GM12865 (cell line): ENCODE data around the gene GALK2.
A peak's percentile ranks its signal among the peaks of the same experiment; 100 is the strongest.

Experiments used
- DNase-seq: peaks from one replicate; pipeline ENCODE4 v3.0.0; 2010; ENCODE audit warnings: low read depth
- H3K4me3 ChIP-seq: 2 replicates; pipeline ENCODE4 v1.5.1; 2011; ENCODE audit warnings: mild to moderate bottlenecking, low read depth, low read length, control low read depth
- CTCF ChIP-seq: IDR thresholded peaks from 2 replicates; pipeline ENCODE4 v1.5.1; 2011; ENCODE audit warnings: low read length, control low read depth, low read depth, inconsistent platforms; ENCODE audit not compliant: insufficient read depth; ENCODE audit errors: missing control alignments

The GALK2 gene

DNA sequence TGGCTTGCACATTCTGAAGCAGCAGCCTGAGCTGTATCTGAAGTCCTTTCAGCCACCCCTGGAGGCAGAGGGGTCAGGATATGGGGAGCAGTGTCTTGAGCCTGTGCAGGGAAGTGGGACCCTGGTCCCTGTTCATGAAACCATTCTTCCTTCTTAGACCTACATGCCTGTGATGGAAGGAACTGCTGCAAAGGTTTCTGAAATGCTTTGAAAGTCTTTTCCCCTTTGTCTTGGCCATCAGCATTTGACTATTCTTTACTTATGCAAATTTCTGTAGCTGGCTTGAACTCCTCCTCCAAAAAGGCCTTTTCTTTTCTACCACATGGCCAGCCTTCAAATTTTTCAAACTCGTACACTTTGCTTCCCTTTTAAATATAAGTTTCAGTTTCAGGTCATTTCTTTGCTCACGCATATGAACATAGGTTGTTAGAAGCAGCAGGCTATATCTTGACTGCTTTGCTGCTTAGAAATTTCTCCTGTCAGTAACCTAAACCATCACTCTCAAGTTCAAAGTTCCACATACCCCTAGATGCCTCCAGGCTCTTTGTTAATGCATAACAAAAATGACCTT is 62.3 kb downstream of the GALK2 start:
- peak; percentile 6 for DNase-seq
- no peak for TF ChIP-seq CTCF
- no peak overlapping the region for H3K4me3 ChIP-seq

DNA sequence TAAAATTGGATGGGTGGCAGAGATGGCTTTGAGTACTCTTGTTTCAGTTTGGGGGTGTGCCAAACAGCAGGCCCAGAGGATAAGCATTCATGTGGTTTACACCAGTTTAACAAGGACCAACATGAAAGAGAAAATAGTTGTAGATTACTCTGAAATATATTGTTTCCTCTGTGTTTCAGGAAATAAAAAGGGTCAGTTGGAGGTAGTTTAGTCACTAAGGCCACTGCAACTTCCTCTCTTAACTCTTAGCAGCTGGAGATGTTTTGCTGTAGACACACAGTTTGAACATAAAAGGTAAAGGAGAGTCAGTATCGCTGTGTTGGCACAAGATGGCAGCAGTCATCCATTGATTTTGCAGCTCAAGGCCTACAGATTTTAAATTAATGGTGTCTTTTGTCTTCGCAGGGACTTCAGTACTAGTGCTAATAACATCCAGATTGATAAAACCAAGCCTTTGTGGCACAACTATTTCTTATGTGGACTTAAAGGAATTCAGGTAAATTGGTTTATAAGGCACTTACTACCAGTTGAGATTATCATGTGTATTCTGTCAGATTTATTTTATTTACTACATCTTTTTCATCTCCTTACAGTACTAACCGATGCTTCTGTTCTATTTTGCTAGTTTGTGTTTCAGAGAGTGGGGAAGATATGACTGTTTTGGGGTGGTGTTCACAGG is 65.5 kb downstream of the GALK2 start:
- H3K4me3 ChIP-seq: no peak overlapping the region
- peak; percentile 56 for TF ChIP-seq CTCF
- DNase-seq: peak; percentile 76

DNA sequence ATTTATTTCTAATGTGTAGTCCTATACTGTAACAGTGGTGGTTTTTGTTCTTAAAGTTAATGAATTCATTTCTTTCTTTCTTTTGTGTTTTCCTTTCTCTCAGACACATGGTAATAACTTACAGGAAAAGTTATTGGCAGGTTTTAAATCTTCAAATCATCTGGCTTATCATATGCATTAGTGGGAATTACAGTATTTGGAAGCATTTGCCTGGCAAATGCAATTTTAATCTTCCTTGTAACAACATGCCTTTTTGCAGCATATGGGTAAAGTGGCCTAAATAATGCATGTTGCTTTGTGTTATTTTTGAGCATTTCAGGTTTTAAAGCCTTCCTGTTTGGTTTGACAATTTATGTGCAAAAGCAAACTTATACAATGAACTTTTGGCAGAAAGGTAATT is 66.8 kb downstream of the GALK2 start:
- no peak for DNase-seq
- no peak overlapping the region for H3K4me3 ChIP-seq
- no peak for TF ChIP-seq CTCF

DNA sequence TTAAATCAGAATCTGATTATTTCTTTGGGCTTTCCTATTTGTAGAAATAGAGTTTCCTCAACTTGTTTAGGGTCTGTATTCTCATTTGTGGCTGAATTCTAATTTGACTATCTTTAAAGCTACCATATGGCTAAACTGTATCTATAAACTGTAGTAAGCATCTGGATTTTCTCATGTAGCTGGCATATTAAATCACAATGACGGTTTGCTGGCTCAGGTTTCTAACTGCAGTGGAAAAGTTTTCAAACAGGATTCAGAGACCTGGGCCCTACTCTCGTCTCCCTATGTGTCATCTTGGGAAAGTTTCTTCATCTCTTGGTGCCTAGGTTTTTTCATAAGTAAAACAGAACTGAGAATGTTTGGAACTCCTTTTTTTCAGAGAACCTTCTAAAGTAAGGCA is 68.3 kb downstream of the GALK2 start:
- no peak for TF ChIP-seq CTCF
- no peak overlapping the region for H3K4me3 ChIP-seq
- no peak for DNase-seq

GRCh38 chr15:49239105-49239504 is 69.1 kb downstream of the GALK2 start:
- no peak for TF ChIP-seq CTCF
- no peak for DNase-seq
- H3K4me3 ChIP-seq: no peak overlapping the region

DNA sequence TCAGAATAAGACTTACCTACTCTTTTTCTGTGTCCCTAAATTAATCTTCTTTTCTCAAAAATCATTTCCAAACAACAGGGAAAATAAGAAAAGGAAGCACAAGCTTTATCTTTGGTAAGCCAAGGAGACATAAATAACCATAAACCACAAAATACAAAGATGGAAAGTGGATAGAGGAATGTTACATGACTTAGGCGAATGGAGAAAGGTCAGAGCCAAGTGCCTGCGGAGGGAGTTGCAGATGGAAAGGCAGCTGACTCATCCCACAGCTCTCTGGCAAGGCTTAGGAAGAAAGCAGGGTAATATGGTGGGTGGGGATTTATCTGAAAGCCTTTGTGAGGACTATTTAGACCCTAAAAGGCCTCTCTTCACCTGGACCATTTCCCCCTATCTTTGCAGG is 72.8 kb downstream of the GALK2 start:
- DNase-seq: no peak
- H3K4me3 ChIP-seq: no peak overlapping the region
- no peak for TF ChIP-seq CTCF
